Mesothelial cell of epicardium (in vitro differentiated cells): ENCODE results near the gene ANAPC7. TPM values are rescaled to one million over a fixed set of nuclear protein-coding genes. Genes with fewer than 3 reads are reported as not detected.

Source experiments
- DNase-seq, 2 experiments: peaks; one replicate each; pipeline ENCODE4 v3.0.0; 2021; ENCODE audit warnings: low spot score in 2 of 2; ENCODE audit not compliant: unreplicated experiment in 2 of 2
- H3K27ac Mint-ChIP-seq: 2 replicates; pipeline ENCODE4 v1.8.0; 2021; ENCODE audit warnings: mixed read lengths
- H3K27me3 Mint-ChIP-seq: 2 replicates; pipeline ENCODE4 v1.8.0; 2021; ENCODE audit warnings: low read depth, mixed read lengths
- H3K36me3 Mint-ChIP-seq: 2 replicates; pipeline ENCODE4 v1.8.0; 2021; ENCODE audit warnings: mixed read lengths
- H3K4me1 Mint-ChIP-seq: 2 replicates; pipeline ENCODE4 v1.8.0; 2021; ENCODE audit warnings: mixed read lengths
- H3K4me3 Mint-ChIP-seq: 2 replicates; pipeline ENCODE4 v1.8.0; 2021; ENCODE audit warnings: mild to moderate bottlenecking, moderate library complexity, mixed read lengths
- H3K9me3 Mint-ChIP-seq: 2 replicates; pipeline ENCODE4 v1.8.0; 2021; ENCODE audit warnings: mixed read lengths
- total RNA-seq: library from RNA; stranded (reverse); gene quantifications from 3 replicates; pipeline ENCODE4 v1.2.1, GENCODE V29; 2021
- TF ChIP-seq, protein P1 (sequence below): fragments of 200-600 bp; sonication (generic); IDR thresholded peaks from one replicate; pipeline ENCODE4 v1.5.0; 2021; ENCODE audit warnings: antibody characterized with exemption; ENCODE audit not compliant: unreplicated experiment

The ANAPC7 gene
- total RNA-seq, 1 donor from 2014 or later, result 62.8 TPM

DNA sequence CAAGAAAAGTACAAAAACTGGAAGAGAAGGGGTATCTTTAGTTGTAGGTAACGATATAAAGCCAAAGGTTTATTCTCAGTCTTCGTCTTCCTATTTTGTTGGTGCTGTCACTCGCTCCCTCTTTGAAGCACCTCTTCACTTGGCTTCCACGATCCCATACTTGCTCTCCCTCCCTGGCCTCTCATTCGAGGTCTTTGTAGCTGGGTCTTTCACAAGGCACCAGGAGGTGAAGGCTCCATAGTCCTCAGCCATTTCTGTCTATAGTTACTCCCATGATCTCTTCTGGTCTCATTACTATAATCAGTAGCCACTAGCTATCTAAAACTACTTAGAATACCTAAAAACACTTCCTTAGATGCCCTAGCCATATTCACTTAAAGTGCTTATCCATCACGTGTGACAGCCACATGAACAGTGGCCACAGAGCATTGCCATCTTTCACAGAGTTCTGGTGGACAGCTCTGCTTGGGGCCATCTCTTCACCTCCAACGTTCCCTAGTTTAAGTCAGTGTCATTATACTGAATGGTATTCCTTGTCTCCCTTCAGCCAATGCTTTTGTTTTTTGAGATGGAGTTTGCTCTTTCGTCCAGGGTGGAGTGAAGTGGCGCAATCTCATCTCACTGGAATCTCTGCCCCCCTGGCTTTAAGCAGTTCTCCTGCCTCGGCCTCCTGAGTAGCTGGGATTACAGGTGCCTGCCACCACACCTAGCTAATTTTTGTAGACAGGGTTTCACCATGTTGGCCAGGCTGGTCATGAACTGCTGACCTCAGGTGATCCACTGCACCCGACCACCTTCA lies 65.4 kb downstream of the ANAPC7 start:
- H3K4me3 Mint-ChIP-seq, result no peak overlapping the region
- no peaks in the 10 kb centered on the region for H3K4me1 Mint-ChIP-seq
- TF ChIP-seq, protein P1, sequence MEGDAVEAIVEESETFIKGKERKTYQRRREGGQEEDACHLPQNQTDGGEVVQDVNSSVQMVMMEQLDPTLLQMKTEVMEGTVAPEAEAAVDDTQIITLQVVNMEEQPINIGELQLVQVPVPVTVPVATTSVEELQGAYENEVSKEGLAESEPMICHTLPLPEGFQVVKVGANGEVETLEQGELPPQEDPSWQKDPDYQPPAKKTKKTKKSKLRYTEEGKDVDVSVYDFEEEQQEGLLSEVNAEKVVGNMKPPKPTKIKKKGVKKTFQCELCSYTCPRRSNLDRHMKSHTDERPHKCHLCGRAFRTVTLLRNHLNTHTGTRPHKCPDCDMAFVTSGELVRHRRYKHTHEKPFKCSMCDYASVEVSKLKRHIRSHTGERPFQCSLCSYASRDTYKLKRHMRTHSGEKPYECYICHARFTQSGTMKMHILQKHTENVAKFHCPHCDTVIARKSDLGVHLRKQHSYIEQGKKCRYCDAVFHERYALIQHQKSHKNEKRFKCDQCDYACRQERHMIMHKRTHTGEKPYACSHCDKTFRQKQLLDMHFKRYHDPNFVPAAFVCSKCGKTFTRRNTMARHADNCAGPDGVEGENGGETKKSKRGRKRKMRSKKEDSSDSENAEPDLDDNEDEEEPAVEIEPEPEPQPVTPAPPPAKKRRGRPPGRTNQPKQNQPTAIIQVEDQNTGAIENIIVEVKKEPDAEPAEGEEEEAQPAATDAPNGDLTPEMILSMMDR, result no peak

DNA sequence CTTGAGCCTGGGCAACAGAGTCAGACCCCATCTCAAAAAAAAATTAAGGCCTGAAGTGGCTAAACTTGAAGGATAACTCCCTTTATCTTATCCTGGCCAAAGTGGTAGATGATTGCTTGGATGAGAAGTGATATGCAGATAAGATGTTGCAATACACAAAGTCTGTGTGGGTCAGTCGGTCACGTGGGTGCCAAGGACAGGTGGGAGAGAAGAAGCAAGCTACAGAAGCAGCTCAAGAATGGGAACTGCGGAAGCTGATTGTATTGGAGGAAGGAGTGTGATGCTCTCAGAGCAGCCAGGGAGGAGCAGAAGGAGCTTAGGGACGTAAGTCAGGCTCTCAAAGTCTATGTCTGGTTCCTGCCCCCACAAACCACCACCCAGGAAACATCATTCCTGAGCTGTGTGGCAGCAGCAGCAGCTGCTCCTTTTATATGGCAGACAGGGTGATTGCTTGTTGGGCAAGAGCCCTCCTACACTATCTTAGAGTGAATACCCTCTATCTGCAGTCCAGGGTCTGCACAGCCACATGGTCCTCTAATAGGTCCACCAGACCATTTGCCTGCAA lies 67.9 kb downstream of the ANAPC7 start:
- no peaks in the 10 kb centered on the region for H3K27me3 Mint-ChIP-seq
- TF ChIP-seq, protein P1, result no peak
- no peaks in the 10 kb centered on the region for H3K4me1 Mint-ChIP-seq
- peaks cover 45% of the 10 kb centered on the region for H3K36me3 Mint-ChIP-seq
- no peak overlapping the region for H3K27ac Mint-ChIP-seq
- no peak overlapping the region for H3K4me3 Mint-ChIP-seq
- H3K9me3 Mint-ChIP-seq, result no peaks in the 10 kb centered on the region
- no peak for DNase-seq

More for the DNA sequence above, 65.4 kb downstream of the ANAPC7 start:
- Mint-ChIP-seq H3K27me3 (no peaks in the 10 kb centered on the region), H3K27ac (no peak overlapping the region), H3K36me3 (peaks cover 63% of the 10 kb centered on the region), H3K9me3 (no peaks in the 10 kb centered on the region)
- DNase-seq, result no peak

DNA sequence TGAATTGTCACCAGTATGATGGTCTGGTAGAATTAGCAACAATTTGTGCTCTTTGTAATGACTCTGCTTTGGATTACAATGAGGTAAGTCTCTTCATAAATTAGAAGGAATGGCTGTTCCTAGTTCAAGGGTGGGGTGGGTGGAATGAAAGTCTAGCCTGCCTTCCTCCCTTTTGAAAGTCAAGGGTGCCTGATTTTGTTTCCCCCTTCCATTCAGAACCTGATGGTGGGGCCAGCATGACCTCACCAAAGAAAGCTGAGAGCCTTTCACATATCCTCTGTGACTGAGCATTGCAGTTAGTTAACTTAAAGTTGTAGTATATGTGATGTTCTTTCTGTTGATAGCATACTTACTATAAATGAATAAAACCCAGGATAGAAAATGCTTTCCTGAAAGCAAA lies 70.3 kb downstream of the ANAPC7 start:
- Mint-ChIP-seq H3K27me3 (no peaks in the 10 kb centered on the region), H3K36me3 (peaks cover 38% of the 10 kb centered on the region), H3K4me1 (peaks cover 2% of the 10 kb centered on the region), H3K4me3 (no peak overlapping the region), H3K27ac (no peak overlapping the region), H3K9me3 (no peaks in the 10 kb centered on the region)
- no peak for DNase-seq
- TF ChIP-seq, protein P1, result no peak

DNA sequence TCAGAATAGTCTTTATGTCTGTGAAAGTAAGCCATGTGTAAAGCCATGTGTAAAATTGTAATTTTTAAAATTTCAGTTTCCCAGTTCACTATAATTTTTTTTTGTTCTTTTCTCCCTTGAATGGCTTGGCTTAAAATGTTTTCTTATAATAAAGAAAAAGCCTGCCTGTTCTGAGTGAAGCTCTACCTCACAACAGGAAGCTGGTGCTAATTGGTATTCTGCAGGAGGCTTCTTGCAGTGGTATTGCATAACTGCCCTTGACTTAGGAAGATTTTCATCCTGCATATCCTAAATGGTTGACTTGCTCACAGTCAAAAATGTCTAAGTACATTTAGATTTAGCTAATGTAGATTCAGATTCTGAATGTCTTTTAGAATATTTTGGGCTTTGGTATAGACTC lies 73.0 kb downstream of the ANAPC7 start:
- Mint-ChIP-seq H3K27ac (peak overlapping the region; percentile 81), H3K4me3 (no peak overlapping the region), H3K27me3 (no peaks in the 10 kb centered on the region), H3K36me3 (peaks cover 47% of the 10 kb centered on the region), H3K9me3 (no peaks in the 10 kb centered on the region), H3K4me1 (peaks cover 2% of the 10 kb centered on the region)
- DNase-seq, result no peak
- TF ChIP-seq, protein P1, result no peak

DNA sequence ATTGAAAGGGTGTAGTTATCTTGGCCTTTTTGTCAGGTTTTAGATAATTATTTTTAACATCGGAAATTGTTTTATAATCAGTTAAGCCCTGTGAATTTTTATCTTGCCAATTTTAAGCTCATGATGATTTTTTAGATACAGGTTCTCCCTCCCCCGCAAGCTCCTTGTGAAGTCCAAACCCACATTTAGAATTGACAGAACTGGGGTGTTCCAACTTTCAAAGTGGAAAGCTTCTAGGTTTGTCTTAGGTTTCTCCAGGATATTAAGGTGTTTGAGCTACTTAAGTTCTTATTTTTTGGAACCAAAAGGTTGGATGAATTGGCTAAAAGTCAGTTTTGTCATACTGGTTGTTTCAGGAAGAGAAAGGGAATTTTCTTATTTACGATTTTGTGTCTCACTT lies 73.4 kb downstream of the ANAPC7 start:
- H3K27ac Mint-ChIP-seq, result peak overlapping the region; percentile 81
- DNase-seq, result no peak
- H3K4me3 Mint-ChIP-seq, result no peak overlapping the region

More for the DNA sequence above, 73.4 kb downstream of the ANAPC7 start:
- TF ChIP-seq, protein P1, result no peak
- no peaks in the 10 kb centered on the region for H3K27me3 Mint-ChIP-seq
- H3K36me3 Mint-ChIP-seq, result peaks cover 45% of the 10 kb centered on the region
- peaks cover 2% of the 10 kb centered on the region for H3K4me1 Mint-ChIP-seq
- H3K9me3 Mint-ChIP-seq, result no peaks in the 10 kb centered on the region
